HG02840 (cell line): ENCODE data around the gene EHD2.
"Not testable (repeated sequence)": the region's sequence is repeated elsewhere in the genome, so short reads cannot be mapped to it uniquely, and the experiment has no call there.

Experiments
- ATAC-seq: cut with Tn5 transposase; IDR thresholded peaks from one replicate; pipeline ENCODE4 v1.9.1; 2021; ENCODE audit warnings: mild to moderate bottlenecking, moderate library complexity, moderate number of reproducible peaks; ENCODE audit not compliant: unreplicated experiment, low FRiP score

The EHD2 gene

DNA sequence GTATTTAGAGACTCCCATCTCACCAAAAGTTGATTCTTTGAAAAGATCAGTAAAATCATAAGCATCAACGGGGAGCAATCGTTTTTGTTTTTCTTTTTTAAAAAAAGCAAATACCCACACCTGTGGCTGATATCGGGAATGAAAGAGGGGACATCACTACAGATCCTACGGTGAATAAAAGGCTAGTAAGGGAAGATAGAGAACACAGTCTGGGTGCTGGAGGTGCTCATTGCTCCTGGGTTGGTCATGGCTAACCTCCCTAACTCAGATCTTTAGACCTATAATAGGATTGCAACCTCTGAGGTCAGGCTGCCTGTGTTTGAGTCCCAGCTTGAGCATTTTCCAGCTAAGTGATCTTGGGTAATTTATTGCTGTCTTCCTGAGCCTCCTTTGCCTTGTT lies 1.1 kb downstream of the EHD2 start:
- ATAC-seq = no peak

DNA sequence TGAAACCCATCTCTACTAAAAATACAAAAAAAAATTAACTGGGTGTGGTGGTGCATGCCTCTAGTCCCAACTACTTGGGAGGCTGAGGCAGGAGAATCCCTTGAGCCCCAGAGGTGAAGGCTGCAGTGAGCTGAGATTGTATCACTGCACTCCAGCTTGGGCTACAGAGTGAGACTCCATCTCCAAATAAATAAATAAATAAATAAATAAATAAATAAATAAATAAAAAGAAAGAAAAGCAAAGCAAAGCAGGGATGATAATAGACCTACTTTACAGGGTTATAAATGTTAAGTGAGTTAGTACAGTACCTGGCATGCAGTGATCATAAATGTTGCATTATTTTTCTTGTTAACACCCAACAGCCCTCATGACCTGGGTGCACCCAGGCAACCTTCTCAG lies 1.6 kb downstream of the EHD2 start:
- ATAC-seq = not testable (repeated sequence)

DNA sequence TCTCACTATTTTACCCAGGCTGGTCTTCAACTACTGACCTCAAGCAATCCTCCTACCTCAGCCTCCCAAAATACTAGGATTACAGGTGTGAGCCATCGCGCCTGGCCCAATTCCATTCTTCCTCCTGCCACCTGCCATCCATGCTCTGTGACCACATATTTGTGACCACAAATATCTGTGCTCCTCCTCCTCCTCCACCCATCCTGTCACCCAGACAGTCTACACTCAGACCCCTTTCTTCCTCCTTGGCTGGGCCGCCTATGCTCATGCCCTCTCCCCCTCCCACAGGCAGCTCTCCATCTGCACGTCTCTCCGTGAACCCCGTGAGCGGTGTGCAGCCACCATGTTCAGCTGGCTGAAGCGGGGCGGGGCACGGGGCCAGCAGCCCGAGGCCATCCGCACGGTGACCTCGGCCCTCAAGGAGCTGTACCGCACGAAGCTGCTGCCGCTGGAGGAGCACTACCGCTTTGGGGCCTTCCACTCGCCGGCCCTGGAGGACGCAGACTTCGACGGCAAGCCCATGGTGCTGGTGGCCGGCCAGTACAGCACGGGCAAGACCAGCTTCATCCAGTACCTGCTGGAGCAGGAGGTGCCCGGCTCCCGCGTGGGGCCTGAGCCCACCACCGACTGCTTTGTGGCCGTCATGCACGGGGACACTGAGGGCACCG lies 3.2 kb downstream of the EHD2 start:
- no peak for ATAC-seq

DNA sequence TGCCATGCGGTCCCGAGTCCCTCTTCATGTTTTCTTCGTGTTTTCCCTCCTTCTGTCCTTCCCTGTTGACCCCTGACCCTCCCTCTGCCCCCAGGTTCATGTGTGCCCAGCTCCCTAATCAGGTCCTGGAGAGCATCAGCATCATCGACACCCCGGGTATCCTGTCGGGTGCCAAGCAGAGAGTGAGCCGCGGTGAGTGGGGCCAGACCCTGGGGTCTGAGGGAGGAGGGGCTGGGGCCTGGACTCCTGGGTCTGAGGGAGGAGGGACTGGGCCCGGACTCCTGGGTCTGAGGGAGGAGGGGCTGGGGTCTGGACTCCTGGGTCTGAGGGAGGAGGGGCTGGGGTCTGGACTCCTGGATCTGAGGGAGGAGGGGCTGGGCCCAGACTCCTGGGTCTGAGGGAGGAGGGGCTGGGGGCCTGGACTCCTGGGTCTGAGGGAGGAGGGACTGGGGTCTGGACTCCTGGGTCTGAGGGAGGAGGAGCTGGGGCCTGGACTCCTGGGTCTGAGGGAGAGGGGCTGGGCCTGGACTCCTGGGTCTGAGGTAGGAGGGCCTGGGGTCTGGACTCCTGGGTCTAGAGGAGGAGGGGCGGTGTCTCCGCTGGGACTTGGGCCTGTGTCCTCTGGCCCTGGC lies 5.3 kb downstream of the EHD2 start:
- not testable (repeated sequence) for ATAC-seq

DNA sequence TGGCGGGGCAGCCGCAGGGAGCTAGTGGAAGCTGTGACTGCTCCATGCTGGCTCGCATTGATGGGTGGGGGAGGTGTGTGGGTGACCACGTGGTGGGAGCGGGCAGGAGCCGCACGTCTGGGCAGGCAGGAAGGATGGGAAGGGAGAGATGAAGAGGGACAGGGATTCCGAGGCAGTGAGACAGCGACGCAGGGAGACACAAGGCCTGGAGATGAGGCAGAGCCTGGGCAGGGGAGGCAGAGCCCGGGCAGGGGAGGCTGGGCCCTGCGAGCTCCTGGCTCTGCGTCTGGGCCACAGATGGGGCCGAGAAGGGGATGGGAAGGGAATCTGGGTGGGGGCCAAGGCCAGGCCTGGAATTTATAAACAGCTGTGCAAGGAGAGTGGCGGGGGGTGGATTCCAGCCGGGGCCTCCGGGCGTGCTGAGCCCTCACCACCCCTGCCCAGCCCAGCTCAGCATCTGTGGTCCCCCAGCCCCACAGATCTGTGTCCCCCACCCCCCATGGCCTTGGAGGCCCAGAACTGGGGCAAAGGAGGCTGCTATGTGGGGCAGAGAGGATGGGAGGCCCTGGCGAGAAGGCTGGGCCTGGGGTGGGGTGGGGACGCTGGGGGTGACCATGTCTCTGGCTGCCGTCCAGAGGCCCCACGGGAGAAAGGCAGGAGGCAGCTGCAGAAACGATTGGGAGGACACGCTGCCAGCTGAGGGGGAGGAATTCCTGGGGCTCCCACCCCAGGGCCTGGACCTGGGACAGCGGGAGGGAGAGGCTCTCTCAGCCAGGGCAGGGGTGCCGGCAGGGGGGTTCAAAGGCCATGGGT lies 6.0 kb downstream of the EHD2 start:
- ATAC-seq = no peak

DNA sequence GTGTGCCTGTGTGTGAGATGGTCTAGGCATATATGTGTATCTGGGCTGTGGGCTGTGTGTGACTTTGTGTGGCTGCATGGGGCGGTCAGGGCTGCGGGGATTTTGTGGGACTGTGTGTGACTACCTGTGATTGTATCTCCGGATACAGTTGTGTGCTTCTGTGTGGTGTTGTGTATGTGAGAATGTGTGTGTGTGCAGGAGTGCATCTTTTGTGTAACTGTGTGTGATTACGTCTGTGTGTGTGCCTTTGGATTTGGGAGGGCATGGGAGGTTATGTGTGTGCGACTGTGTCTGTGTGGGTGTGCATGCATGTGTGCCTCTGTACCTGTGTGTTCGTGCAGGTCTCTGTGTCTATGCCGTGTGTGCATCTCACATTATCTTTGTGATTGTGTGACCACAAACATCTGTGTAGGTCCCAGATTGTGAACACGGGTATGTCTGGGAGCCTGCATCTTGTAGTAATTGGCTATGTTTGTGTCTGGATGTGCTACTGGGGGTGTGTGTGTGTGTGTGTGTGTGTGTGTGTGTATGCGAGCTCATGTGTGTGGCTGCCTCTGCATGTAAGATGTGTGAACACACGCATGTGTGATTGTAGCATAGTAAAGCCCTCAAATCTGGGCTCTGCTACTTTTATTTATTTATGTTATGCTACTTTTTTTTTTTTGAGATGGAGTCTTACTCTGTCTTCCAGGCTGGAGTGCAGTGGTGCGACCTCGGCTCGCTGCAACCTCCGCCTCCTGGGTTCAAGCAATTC lies 7.6 kb downstream of the EHD2 start:
- ATAC-seq = no peak

DNA sequence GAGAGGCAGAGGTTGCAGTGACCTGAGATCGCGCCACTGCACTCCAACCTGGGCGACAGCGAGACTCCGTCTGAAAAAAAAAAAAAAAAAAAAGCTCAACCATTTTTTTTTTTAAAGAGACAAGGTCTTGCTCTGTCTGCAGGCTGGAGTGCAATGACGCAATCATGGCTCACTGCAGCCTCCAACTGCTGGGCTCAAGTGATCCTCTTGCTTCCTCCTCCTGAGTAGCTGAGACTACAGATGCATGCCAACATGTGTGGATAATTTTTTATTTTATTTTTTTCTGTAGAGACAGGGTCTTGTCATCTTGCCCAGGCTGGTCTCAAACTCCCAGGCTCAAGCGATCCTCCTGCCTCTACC lies 10.3 kb downstream of the EHD2 start:
- ATAC-seq = no peak

DNA sequence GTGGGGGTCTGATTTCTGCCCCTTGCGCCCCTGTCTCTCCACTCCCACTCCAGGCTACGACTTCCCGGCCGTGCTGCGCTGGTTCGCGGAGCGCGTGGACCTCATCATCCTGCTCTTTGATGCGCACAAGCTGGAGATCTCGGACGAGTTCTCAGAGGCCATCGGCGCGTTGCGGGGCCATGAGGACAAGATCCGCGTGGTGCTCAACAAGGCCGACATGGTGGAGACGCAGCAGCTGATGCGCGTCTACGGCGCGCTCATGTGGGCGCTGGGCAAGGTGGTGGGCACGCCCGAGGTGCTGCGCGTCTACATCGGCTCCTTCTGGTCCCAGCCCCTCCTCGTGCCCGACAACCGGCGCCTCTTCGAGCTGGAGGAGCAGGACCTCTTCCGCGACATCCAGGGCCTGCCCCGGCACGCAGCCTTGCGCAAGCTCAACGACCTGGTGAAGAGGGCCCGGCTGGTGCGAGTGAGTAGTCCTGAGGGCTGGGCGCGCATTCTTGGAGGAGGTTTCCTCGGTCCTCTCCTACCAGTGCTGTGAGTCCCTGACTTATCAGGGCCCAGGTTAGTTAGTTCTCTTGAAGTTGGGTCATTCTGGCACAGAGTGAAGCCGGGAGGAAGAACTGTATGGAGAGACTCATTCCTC lies 12.7 kb downstream of the EHD2 start:
- ATAC-seq = no peak

DNA sequence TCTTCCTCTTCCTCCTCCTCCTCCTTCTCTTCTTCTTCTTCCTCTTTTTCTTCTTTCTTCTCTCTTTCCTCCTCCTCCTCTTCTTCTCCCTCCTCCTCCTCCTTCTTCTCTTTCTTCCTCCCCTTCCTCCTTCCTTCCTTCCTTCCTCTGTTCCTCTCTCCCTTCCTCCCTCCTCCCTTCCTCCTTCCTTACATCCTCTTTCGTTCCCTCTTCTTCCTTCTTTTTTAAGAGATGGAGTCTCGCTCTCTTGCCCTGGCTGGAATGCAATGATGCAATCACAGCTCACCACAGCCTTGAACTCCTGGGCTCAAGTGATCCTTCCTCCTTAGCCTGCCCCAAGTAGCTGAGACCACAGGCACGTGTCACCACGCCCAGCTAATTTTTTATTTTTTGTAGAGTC lies 13.2 kb downstream of the EHD2 start:
- ATAC-seq = no peak

DNA sequence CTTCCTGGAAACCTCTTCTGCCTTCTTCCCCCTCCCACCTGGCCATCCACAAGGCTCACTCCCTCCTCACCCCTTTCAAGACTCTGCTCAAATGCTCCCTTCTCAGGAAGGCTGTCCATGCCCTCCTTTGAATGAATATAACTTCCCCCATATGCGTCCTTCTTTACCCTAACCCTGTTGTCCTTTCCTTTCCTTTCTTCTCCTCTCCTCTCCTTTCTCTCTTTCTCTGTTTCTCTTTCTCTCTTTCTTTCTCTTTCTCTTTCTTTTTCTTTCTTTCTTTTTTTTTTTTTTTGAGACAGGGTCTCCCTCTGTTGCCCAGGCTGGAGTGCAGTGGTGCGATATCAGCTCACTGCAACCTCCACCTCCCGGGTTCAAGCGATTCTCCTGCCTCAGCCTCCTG lies 15.1 kb downstream of the EHD2 start:
- ATAC-seq = not testable (repeated sequence)

DNA sequence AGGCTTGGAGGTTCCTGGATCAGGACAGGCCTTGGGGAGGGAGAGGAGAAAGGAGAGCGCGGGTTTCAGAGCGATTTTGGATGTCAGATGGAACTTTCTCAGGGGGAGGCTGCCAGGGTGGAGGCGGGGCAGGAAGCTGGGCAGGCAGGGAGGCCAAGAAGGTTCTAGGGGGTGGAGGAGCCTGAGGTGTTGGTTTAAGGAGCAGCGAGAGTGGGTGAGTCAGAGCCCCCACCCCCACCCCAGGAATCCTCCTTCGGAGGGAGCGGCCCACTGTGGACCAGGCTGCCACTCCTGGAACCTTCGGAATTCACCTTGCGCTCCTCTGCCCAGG lies 16.2 kb downstream of the EHD2 start:
- no peak for ATAC-seq

DNA sequence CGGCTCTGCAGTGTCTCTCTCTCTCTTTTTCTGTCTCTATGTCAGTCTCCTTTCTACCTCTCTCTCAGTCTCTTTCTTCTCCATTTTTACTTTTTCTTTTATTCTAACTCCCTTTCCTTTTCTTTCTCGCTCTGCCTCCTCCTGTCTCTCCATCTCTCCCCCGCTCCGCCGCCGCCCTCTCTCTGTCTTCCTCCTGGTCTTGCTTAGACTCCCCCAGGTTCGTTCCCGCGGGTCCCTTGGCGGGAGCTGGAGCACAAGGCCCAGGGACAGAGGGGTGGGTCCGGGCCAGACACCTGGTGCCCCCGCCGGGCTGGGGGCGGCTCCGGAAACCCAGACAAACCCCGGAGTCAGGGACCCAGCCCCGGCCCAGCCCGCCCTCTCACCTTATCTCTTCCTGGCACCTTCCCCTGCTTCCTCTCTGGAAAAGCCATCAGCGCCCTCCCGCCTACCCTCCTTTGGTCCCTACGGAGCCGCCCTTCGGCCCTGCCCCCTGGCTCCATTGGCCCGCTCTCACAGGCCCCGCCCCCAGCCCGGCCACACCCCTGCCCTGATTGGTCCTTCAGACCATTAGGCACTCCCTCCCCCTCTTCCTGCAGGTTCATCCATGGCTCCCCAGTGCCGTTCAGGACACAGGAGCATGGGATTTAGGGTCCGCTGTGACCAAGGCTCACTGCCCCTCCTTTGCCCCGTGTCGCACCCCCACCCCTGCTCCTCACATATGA lies 16.7 kb downstream of the EHD2 start:
- ATAC-seq = no peak

DNA sequence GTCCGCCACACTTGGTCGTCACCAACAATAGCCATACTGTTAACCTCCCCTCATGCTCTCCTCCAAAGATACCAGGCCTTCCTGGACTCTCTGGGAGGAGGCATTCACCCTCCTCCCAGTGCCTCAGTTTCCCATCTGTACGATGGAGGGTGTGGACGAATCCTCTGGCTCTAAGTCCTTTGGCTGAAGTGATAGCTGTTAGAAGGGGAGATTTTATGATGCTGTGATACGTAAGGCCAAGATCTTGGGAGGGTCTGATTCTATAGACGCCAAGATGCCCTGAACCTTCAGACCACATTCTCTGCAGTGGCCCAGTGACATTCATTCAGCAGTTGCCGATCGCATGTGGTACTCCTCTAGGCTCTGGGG lies 17.3 kb downstream of the EHD2 start:
- no peak for ATAC-seq

DNA sequence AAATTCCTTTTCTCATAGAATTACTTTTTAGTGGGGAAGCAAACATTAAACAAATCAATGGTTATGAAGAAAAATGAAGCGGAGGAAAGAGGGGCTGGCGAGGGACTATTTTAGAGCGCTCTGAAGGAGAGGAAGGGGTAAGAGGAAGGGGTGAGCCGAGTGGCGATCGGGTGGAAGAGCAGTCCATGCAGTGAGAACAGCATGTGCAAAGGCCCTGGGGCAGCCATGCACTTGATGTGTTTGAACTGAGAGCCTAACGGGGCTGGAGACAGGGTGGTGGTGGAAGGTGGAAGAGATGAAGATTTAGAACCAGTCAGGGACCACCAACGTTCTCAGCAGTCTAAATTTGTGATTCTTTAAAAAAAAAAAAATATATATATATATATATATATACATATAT lies 17.7 kb downstream of the EHD2 start:
- ATAC-seq = no peak

DNA sequence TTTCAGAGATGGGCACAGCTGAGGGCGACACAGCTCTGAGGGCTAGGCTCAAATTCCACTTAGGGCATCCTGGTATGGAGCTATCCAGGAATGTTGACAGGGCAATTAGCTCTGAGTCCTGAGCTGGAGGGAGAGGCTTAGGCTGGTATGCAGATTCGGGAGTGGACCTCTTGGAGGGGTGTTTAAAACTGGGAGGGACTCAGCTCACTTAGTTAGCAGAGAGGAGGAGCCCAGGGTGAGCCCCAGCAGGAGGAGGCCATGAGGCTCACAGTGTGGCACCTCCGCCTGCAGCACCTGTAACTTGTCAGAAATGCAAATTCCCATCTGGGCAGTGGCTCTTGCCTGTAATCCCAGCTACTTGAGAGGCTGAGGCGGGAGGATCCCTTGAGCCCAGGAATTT lies 21.9 kb downstream of the EHD2 start:
- ATAC-seq = no peak

DNA sequence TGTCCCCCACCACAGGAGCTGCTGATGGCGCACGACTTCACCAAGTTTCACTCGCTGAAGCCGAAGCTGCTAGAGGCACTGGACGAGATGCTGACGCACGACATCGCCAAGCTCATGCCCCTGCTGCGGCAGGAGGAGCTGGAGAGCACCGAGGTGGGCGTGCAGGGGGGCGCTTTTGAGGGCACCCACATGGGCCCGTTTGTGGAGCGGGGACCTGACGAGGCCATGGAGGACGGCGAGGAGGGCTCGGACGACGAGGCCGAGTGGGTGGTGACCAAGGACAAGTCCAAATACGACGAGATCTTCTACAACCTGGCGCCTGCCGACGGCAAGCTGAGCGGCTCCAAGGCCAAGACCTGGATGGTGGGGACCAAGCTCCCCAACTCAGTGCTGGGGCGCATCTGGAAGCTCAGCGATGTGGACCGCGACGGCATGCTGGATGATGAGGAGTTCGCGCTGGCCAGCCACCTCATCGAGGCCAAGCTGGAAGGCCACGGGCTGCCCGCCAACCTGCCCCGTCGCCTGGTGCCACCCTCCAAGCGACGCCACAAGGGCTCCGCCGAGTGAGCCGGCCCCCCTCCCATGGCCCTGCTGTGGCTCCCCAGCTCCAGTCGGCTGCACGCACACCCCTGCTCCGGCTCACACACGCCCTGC lies 27.8 kb downstream of the EHD2 start:
- ATAC-seq = no peak

DNA sequence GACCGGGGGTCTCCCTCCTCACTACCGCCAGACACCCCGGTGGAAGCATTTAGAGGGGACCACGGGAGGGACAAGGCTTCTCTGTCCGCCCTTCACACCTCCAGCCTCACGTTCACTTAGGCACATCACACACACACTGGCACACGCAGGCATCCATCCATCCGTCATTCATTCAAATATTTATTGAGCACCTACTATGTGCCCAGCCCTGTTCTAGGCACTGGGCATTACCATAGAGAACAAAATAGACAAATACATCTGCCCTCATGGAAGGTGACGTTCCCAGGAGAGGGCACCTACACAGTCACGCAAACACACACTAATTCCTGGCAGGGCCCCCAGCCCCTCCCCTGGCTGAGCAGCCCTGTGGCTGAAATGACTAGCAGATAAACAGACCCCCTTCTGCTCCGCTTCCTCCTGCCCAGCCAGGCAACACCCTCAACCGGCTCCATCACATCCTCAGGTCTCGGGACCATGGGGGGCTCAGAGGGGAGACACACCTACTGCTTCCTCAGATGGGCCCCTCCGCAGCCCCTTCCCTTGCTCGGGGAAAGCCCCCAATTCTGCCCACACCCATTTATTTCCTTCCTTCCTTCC lies 28.4 kb downstream of the EHD2 start:
- no peak for ATAC-seq

DNA sequence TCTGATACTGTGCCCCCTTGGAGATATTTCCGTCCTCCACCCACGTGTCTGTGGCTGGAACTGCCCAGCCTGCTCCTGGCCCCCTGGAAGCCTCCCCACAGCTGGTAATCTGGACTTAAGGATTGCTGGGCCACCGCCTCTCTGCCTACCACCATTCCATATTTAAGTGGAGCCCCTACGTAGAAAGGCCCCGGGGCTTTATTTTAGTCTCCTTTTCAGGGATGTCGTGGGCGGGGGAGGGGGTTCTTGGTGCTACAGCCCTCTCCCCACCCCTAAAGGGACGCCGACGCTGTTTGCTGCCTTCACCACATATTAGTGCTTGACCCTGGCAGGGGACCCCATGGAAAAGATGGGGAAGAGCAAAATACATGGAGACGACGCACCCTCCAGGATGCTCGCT lies 29.4 kb downstream of the EHD2 start:
- no peak for ATAC-seq
